ENCODE measurements around the gene CNNM2. TPM values are rescaled to one million over a fixed set of nuclear protein-coding genes. Genes with fewer than 3 reads are reported as not detected.

The CNNM2 gene
- total RNA-seq, 2 donors from 2014 or later, result 3.4 to 5.3 TPM

- Histone ChIP-seq H3K4me1 (no peaks in the 10 kb centered on the region), H3K27ac (no peak overlapping the region), H3K36me3 (replicated peaks in 1 of 2; ENCODE audit: insufficient read depth in 1 of 2, low read depth in 2 of 2) (no peaks in the 10 kb centered on the region), H3K9me3 (no peaks in the 10 kb centered on the region), H3K4me3 (no peak overlapping the region), H3K27me3 (no peaks in the 10 kb centered on the region)
- peak; percentile 74 to 84 (median 77) for DNase-seq
- intact Hi-C loops (cut with DNase I), result loop anchor here (5.0 kb wide), 2 partner anchors 157 to 237 kb away; no protein-coding TSS in a partner anchor
- WGBS, 2 donors, result 37% methylated on average over 16 of the region's 16 CpGs
- TF ChIP-seq POLR2A (IDR thresholded peaks at IDR 0.05) (no peak), CTCF (IDR thresholded peaks at IDR 0.05) (peak; percentile 44 to 85 (median 73))
- peak; percentile 79 for ATAC-seq
These were observed 151.6 kb downstream of the CNNM2 start for GRCh38 chr10:103069453-103070331.

- ATAC-seq (no peak), DNase-seq (no peak)
- no peaks in the 10 kb centered on the region for H3K36me3 ChIP-seq (replicated peaks in 1 of 2; ENCODE audit: insufficient read depth in 1 of 2, low read depth in 2 of 2)
- H3K4me3 ChIP-seq, result no peak overlapping the region
- TF ChIP-seq CTCF (IDR thresholded peaks at IDR 0.05) (no peak), POLR2A (IDR thresholded peaks at IDR 0.05) (no peak)
- no peak overlapping the region for H3K27ac ChIP-seq
- H3K9me3 ChIP-seq, result no peaks in the 10 kb centered on the region
- peaks cover 5% of the 10 kb centered on the region for H3K4me1 ChIP-seq
- WGBS, 2 donors, result 91 to 94% methylated on average over 22 of the region's 22 CpGs
- intact Hi-C loops (cut with DNase I), result no loop called here
- H3K27me3 ChIP-seq, result no peaks in the 10 kb centered on the region
These were observed 154.2 kb downstream of the CNNM2 start for GRCh38 chr10:103072276-103072675.

- Histone ChIP-seq H3K27me3 (no peaks in the 10 kb centered on the region), H3K4me3 (no peak overlapping the region), H3K9me3 (no peaks in the 10 kb centered on the region), H3K4me1 (peaks cover 9% of the 10 kb centered on the region), H3K27ac (no peak overlapping the region), H3K36me3 (replicated peaks in 1 of 2; ENCODE audit: insufficient read depth in 1 of 2, low read depth in 2 of 2) (no peaks in the 10 kb centered on the region)
- intact Hi-C loops (cut with DNase I), result no loop called here
- ATAC-seq (no peak), DNase-seq (no peak)
- TF ChIP-seq CTCF (IDR thresholded peaks at IDR 0.05) (no peak), POLR2A (IDR thresholded peaks at IDR 0.05) (no peak)
- 93 to 95% methylated on average over 8 of the region's 8 CpGs for WGBS, 2 donors
These were observed 154.8 kb downstream of the CNNM2 start for GRCh38 chr10:103072891-103073290.

GRCh38 chr10:103077020-103077419 lies 158.9 kb downstream of the CNNM2 start:
- ATAC-seq, result no peak
- intact Hi-C loops (cut with DNase I), result no loop called here
- no peaks in the 10 kb centered on the region for H3K36me3 ChIP-seq (replicated peaks in 1 of 2; ENCODE audit: insufficient read depth in 1 of 2, low read depth in 2 of 2)

More at GRCh38 chr10:103077020-103077419, 158.9 kb downstream of the CNNM2 start:
- TF ChIP-seq CTCF (IDR thresholded peaks at IDR 0.05) (no peak), POLR2A (IDR thresholded peaks at IDR 0.05) (no peak)
- no peak for DNase-seq
- Histone ChIP-seq H3K27ac (peak overlapping the region in 1 of 4 donors; percentile 75), H3K9me3 (no peaks in the 10 kb centered on the region), H3K4me1 (peaks cover 19% of the 10 kb centered on the region), H3K4me3 (no peak overlapping the region), H3K27me3 (no peaks in the 10 kb centered on the region)
- 89 to 91% methylated on average over 10 to 21 of the region's 21 CpGs for WGBS, 2 donors

Measured in body of pancreas (tissue), 4 donors.